ENCODE data around the gene FAM131C. TPM values are rescaled to one million over a fixed set of nuclear protein-coding genes. Genes with fewer than 3 reads are reported as not detected.

FAM131C gene
- total RNA-seq, 1 donor from 2014 or later: 0.46 TPM

GRCh38 chr1:16085522-16085921 is 12.1 kb upstream of the FAM131C start:
- DNase-seq (ENCODE audit: low read depth): no peak
- no peak for TF ChIP-seq CTCF (conservative IDR thresholded peaks at IDR 0.05; ENCODE audit: low read depth, low read length)
- H3K4me3 ChIP-seq (ENCODE audit: low read depth, low read length): no peak overlapping the region

- TF ChIP-seq CTCF (conservative IDR thresholded peaks at IDR 0.05; ENCODE audit: low read depth, low read length): no peak
- no peak for DNase-seq (ENCODE audit: low read depth)
- no peak overlapping the region for H3K4me3 ChIP-seq (ENCODE audit: low read depth, low read length)
Measured at GRCh38 chr1:16083486-16083885, 10.0 kb upstream of the FAM131C start.

GRCh38 chr1:16082283-16083038 is 9.0 kb upstream of the FAM131C start:
- H3K4me3 ChIP-seq (ENCODE audit: low read depth, low read length): no peak overlapping the region
- DNase-seq (ENCODE audit: low read depth): no peak
- TF ChIP-seq CTCF (conservative IDR thresholded peaks at IDR 0.05; ENCODE audit: low read depth, low read length): peak; percentile 92

GRCh38 chr1:16081636-16082035 is 8.2 kb upstream of the FAM131C start:
- no peak for TF ChIP-seq CTCF (conservative IDR thresholded peaks at IDR 0.05; ENCODE audit: low read depth, low read length)

GRCh38 chr1:16080422-16081150 is 7.1 kb upstream of the FAM131C start:
- no peak for TF ChIP-seq CTCF (conservative IDR thresholded peaks at IDR 0.05; ENCODE audit: low read depth, low read length)
- no peak for DNase-seq (ENCODE audit: low read depth)
- no peak overlapping the region for H3K4me3 ChIP-seq (ENCODE audit: low read depth, low read length)

More at GRCh38 chr1:16081636-16082035, 8.2 kb upstream of the FAM131C start:
- no peak overlapping the region for H3K4me3 ChIP-seq (ENCODE audit: low read depth, low read length)
- DNase-seq (ENCODE audit: low read depth): no peak

- TF ChIP-seq CTCF (conservative IDR thresholded peaks at IDR 0.05; ENCODE audit: low read depth, low read length): peak; percentile 91
- no peak overlapping the region for H3K4me3 ChIP-seq (ENCODE audit: low read depth, low read length)
- no peak for DNase-seq (ENCODE audit: low read depth)
Measured at GRCh38 chr1:16078925-16079656, 5.6 kb upstream of the FAM131C start.

Data from epithelial cell of proximal tubule (primary cell).